ENCODE measurements around the gene SMCO4.
"Not testable (repeated sequence)": the region's sequence is repeated elsewhere in the genome, so short reads cannot be mapped to it uniquely, and the experiment has no call there.

SMCO4 gene

DNA sequence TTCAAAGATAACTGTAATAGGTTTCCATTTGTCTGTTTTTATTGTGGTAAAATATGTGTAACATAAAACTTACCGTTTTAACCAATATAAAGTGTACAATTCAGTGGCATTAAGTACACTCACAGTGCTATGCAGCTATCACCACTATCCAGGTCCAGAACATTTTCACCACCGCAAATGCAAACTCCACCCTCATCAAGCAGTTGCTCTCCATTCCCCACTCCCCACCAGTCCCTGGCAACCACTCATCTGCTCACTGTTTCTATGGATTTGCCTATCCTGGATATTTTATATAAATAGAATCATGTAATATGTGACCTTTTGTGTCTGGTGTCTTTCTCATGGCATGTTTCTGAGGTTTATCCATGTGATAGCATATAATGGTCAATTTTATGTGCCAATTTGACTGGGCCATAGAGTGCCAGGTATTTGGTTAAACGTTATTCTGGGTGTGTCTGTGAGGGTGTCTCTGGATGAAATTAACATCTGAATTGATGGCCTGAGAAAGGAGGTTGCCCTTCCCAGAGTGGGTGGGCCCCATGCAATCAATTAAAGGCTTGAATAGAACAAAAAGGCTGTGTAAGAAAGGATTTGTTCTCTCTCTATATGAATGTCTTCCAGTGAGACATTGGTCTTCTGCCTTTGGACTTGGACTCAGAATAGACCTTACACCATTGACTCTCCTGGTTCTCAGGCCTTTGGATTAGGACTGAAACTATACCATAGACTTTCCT, 17.2 kb upstream of the SMCO4 start:
- DNase-seq (ENCODE audit: low read depth) = no peak

GRCh38 chr11:93559681-93560080, 16.5 kb upstream of the SMCO4 start:
- no peak for DNase-seq (ENCODE audit: low read depth)

DNA sequence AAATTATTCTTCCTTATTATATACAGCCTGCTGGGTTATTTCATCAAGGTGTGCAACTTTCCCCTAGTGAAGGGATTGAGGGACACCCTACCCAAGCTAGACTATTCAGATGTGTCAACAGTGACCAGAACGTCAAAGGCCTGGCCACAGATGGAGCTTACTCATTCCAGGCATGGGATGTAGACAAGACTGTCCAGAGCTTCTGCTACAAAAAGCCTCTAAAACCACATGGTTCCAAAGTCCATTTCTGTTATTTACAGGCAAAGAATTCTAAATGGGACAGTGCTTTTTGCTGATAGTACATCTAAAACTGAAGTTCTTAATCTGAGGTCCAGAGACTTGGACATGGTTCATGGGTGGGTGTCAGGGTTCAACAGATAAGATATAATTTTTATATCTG, 9.7 kb upstream of the SMCO4 start:
- no peak for DNase-seq (ENCODE audit: low read depth)

GRCh38 chr11:93549976-93550375, 6.8 kb upstream of the SMCO4 start:
- DNase-seq (ENCODE audit: low read depth) = no peak

DNA sequence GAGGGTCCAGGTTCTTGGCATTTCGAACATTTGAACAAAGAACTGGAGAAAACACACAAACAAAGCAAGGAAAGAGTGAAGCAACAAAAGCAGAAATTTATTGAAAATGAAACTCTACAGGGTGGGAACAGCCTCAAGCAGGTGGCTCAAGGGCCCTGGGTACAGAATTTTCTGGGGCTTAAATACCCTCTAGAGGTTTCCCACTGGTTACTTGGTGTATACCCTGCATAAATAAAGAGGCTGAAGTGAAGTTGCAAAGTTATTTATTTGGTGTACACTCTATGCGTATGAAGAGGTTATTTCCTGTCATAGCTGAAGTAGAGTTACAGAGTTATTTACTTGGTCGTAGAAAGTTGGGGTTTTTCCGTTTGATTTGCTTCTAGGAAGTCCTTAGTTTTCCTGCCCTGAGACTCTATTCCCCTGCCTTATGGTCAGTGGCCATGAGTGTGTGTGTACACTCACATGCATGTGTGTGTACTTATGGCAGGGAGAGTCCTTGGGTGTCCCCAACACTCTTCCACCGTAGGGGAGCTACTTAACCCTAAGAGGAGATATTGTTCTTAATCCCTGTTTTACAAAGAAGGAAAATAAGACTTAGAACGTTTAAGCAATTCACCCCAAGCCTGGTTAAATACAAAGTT, 5.6 kb upstream of the SMCO4 start:
- no peak for DNase-seq (ENCODE audit: low read depth)

- DNase-seq (ENCODE audit: low read depth) = no peak
Observed at GRCh38 chr11:93547773-93548172, 4.6 kb upstream of the SMCO4 start.

- DNase-seq (ENCODE audit: low read depth) = no peak
Observed at GRCh38 chr11:93547028-93547427, 3.8 kb upstream of the SMCO4 start.

DNA sequence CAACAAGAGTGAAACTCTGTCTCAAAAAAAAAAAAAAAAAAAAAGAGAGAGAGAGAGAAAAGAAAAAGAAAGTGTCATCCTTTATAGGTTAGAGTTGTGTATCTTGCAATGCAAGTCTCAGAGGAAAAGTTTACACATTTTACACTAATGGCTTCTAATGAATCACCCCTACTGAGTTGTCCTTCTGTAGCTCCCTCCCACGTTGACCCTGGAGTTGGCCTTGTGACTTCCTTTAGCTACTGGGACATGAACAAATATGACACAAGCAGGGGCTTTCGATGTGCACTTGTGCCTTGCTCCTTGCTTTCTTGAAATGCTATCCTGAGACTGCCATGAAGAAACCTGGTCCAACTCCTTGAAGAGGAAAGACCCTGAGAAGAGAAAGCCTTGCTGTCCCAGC, 2.4 kb upstream of the SMCO4 start:
- no peak for DNase-seq (ENCODE audit: low read depth)

DNA sequence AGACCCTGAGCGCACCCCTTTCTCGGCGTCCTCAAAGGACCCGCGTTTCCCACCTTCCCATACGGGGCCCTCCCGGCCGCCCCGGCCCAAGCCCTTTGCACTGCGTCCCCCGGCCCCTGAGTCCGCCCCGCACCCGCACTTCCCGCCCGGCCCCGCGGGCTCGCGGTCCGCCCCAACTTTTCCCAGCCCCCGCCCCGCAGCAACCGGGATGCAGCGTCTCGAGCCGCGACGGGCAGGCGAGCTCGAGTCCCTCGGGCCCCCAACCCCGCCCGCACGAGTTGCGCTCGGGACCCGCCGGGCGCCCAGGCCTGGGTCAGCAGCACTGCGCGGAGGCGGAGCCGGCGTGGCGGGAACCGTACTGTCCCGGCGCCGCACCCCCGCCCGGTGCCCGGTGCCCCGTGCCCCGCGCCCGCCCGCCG, 371 bp downstream of the SMCO4 start:
- no peak for DNase-seq (ENCODE audit: low read depth)

DNA sequence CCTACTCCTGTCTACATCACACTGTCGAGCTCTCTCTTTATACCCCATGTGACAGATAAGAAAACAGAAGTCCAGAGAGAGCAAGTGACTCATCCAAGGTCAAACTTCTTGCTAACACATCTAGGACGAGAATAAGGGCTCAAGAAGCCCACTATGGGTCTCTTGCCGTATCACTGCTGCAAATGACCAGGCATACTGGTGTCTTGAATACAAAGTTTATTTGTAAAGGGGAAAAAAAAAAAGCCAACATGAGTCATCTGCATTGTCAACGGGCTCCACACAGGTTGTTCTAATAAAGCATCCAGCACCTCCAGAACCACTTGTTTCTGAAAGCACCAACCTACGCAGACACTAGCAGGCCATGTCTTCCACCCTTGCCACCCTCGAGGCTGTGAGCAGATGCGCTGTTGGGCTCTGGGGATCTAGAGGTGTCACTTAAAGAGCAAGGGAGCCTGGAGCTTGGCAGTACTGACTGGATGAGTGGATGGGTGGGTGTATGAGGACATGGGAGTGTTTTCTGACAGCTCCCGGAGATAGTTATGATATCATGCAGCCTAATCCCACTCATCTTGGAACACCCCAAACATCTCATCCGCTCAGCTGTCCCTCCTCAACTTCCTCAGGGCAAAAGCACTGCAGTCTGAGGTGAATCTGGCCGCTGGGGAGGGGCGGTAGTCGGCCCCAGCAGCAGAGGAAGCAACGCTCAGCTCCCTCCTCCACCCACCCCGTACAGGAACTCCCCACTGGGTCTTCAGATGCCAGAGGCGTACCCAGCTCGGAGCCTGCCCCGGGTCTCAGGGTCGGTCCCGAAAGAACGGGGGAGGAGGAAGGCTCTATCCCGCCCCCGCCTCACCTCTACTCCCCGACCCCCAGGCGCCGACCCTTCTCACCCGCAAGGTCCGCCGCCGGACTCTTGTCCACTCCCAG, 1.0 kb downstream of the SMCO4 start:
- no peak for DNase-seq (ENCODE audit: low read depth)

- no peak for DNase-seq (ENCODE audit: low read depth)
Observed at GRCh38 chr11:93540896-93541553, 2.2 kb downstream of the SMCO4 start.

- DNase-seq (ENCODE audit: low read depth) = no peak
Observed at GRCh38 chr11:93540337-93540736, 2.9 kb downstream of the SMCO4 start.

DNA sequence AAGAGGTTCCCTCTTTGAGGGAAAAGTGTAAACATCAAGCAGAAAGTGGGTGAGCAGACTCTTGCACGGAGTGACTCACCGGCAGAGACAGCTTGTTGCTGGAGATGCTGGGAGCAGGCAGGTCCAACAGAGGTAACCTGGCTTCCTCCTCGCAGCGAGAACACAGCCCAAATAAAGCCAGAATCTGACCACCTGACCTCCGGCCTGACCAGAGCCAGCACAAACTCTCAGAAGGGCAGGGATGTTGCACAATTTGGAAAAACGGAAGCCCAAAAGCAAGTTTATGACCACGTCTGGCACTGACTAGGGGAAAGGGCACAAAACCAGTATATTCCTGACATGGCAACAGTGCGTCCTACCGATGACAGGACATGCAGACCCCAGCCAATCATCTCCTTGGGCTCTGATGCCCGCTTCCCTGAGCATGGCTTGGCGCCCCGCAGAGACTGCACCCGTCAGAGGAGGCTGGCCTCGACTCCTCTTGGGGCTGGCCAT, 5.4 kb downstream of the SMCO4 start:
- DNase-seq (ENCODE audit: low read depth) = no peak

GRCh38 chr11:93537049-93537448, 6.1 kb downstream of the SMCO4 start:
- DNase-seq (ENCODE audit: low read depth) = no peak

DNA sequence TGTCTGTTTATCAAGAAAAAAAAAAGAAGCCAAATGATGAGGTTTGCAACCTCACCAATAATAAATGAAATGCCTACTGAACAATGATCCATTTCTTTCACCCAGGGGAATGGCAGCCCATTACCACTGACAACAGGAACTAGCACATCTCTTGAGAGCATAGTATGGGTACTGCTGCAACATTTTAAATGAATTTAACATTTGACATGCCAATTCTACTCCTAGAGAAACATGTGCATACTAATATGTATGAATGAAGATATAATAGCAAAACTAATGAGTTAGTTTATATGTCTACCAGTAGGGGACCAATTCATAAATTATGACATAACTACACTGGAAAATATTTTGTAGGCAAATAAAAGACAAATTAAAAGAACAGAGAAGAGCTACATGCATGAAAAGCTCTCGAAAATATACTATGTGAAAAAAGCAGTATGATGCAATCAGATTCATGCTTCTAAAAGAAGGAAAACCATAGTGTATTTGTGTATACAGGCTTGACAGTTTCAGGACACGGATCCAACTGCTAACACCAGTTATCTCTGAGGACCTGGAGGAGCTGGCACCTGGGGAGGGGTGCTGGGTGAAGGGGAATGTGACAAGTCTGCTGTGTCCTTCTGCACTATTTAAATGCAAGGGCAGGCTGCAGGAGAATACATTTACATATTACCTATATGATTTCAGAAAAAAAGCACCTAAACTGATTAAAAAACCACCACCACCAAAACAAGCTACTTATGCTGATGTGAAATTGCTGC, 6.9 kb downstream of the SMCO4 start:
- DNase-seq (ENCODE audit: low read depth) = no peak

- DNase-seq (ENCODE audit: low read depth) = not testable (repeated sequence)
Observed at GRCh38 chr11:93535578-93535977, 7.6 kb downstream of the SMCO4 start.

GRCh38 chr11:93532806-93533205, 10.4 kb downstream of the SMCO4 start:
- no peak for DNase-seq (ENCODE audit: low read depth)

- no peak for DNase-seq (ENCODE audit: low read depth)
Observed at GRCh38 chr11:93532281-93532789, 10.9 kb downstream of the SMCO4 start.

GRCh38 chr11:93530468-93530826, 12.7 kb downstream of the SMCO4 start:
- no peak for DNase-seq (ENCODE audit: low read depth)

- DNase-seq (ENCODE audit: low read depth) = no peak
Observed at GRCh38 chr11:93529707-93530467, 13.3 kb downstream of the SMCO4 start.

Measured in activated T-cell treated with anti-CD3 and anti-CD28 coated beads for 48 hours (primary cell).